ENCODE measurements around the gene PLSCR2. TPM values are rescaled to one million over a fixed set of nuclear protein-coding genes. Genes with fewer than 3 reads are reported as not detected.

PLSCR2 gene
- total RNA-seq, 4 donors from 2014 or later: 1.3 TPM; not detected in 3

DNA sequence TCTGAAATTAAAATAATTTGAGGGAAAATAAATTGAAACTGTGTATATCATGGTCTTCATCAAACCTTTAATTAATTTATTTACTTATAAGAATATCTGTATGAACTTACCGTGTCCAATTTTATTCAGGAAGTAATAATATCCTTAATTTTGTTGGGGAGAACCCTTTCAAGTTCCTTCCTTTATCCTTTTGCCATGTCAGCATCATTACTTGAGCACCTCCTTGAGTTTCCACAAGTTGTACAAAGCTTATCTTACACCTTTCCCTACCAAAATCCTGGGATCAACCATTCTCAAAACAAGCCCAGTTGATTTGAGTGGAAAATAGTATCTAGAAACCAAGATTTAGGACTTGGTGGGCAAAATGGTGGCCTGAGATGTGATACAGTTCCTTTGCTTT lies 37.3 kb downstream of the PLSCR2 start:
- Histone ChIP-seq H3K4me3 (no peak overlapping the region), H3K27me3 (no peaks in the 10 kb centered on the region), H3K36me3 (no peaks in the 10 kb centered on the region), H3K9me3 (peaks cover 0 to 6% (median 0%) of the 10 kb centered on the region in 3 donors), H3K4me1 (no peaks in the 10 kb centered on the region), H3K27ac (no peak overlapping the region)
- ATAC-seq: no peak
- 95% methylated on average over 1 of the region's 1 CpG; no CpG with 5 or more reads in 1 of the 2 donors for WGBS, 2 donors (ENCODE audit: low coverage in 1 of 2)
- TF ChIP-seq, protein P1, sequence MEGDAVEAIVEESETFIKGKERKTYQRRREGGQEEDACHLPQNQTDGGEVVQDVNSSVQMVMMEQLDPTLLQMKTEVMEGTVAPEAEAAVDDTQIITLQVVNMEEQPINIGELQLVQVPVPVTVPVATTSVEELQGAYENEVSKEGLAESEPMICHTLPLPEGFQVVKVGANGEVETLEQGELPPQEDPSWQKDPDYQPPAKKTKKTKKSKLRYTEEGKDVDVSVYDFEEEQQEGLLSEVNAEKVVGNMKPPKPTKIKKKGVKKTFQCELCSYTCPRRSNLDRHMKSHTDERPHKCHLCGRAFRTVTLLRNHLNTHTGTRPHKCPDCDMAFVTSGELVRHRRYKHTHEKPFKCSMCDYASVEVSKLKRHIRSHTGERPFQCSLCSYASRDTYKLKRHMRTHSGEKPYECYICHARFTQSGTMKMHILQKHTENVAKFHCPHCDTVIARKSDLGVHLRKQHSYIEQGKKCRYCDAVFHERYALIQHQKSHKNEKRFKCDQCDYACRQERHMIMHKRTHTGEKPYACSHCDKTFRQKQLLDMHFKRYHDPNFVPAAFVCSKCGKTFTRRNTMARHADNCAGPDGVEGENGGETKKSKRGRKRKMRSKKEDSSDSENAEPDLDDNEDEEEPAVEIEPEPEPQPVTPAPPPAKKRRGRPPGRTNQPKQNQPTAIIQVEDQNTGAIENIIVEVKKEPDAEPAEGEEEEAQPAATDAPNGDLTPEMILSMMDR (IDR thresholded peaks at IDR 0.05): no peak
- TF ChIP-seq POLR2AphosphoS5 (IDR thresholded peaks at IDR 0.05) (no peak), EP300 (IDR thresholded peaks at IDR 0.05) (no peak), POLR2A (IDR thresholded peaks at IDR 0.05) (no peak)

DNA sequence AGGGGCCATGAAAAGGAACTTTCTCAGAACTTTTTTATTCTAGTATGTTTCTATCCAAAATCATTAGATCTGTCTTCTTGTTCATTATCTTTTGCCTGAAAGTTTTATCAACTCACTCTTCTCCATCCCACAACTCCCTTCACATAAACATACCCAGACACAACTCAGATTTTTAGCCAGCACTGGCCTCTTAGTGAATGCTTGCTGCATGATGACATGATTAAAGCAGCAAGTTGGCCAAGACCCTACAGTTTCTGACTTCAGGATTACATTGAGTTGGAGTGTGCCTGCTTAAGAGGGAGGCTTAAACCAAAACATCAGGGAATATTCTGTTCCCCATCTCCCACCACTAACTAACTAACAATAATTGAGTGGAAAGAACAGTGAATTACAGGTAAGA lies 38.1 kb downstream of the PLSCR2 start:
- ATAC-seq: no peak
- H3K9me3 ChIP-seq: peaks cover 0 to 6% (median 0%) of the 10 kb centered on the region in 3 donors
- no peak overlapping the region for H3K4me3 ChIP-seq
- no peaks in the 10 kb centered on the region for H3K36me3 ChIP-seq
- TF ChIP-seq POLR2AphosphoS5 (IDR thresholded peaks at IDR 0.05): no peak
- TF ChIP-seq EP300 (IDR thresholded peaks at IDR 0.05): no peak
- TF ChIP-seq, protein P1 (IDR thresholded peaks at IDR 0.05): no peak
- no peak for TF ChIP-seq POLR2A (IDR thresholded peaks at IDR 0.05)
- H3K27ac ChIP-seq: no peak overlapping the region
- no peaks in the 10 kb centered on the region for H3K27me3 ChIP-seq
- no peaks in the 10 kb centered on the region for H3K4me1 ChIP-seq

DNA sequence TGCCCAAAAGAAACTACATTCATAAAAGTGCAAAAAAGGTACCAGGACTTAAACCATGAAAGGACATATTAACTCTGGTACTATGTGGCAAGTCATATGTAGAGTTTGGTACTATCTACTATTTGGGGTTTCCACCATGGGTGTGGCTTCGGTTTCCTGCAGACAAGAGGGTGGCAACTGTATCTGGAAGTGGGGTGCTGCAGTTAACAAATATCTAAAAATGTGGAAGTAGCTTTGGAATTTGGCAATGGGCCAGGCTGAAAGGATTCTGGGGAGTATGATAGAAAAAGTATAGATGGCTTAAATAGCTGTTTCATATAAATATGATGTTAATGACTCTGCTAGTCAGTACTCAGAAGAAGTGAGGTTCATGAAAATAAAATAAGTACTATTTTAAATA lies 44.0 kb downstream of the PLSCR2 start:
- Histone ChIP-seq H3K36me3 (no peaks in the 10 kb centered on the region), H3K27me3 (no peaks in the 10 kb centered on the region), H3K27ac (no peak overlapping the region), H3K4me3 (no peak overlapping the region), H3K4me1 (no peaks in the 10 kb centered on the region), H3K9me3 (peaks cover 0 to 6% (median 0%) of the 10 kb centered on the region in 3 donors)
- ATAC-seq: no peak
- 83 to 86% methylated on average over 1 of the region's 1 CpG for WGBS, 2 donors (ENCODE audit: low coverage in 1 of 2)
- TF ChIP-seq, protein P1 (IDR thresholded peaks at IDR 0.05): no peak
- TF ChIP-seq POLR2AphosphoS5 (IDR thresholded peaks at IDR 0.05): no peak
- no peak for TF ChIP-seq EP300 (IDR thresholded peaks at IDR 0.05)
- TF ChIP-seq POLR2A (IDR thresholded peaks at IDR 0.05): no peak

DNA sequence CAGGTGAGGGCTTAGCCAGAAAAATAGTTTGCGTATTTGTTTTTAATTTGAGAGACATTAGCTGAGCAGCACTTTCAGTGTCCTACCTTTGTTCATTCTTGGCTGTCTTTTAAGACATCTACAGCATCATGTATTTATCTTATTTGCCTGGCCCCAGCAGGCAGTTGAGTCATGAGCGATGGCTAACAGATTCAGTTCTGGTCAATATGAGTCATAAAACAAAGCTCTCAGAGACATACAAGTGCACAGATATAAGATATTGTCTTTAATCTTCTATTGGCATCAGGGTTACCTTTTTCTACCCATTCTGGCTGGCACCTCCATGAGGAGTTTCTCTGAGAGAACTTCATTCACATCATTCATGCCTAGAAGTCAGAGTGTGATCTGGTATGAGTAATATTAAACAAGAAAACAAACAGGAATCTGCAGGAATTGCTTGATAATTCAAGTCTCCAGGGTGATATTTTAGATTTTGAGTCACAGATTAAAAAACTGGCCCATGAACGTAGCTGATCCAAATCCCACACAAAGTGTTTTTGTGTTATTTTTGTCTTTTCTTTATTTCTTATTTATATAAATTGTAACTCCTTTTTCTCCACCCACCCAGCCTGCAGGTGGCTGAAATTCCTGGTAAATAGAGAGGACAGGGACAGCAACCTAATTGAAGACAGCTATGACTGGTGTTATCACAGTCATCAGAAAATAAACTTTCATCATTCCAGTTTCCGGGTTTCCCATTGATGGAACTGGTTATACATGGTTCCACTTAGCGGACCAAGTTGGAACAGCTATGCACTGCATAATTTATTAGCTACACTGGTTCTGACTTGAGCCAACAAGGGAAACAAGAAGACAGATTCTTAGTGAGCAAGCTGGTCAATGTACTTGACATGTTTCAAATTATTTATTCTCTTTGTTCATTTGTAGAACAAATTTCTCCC lies 47.3 kb downstream of the PLSCR2 start:
- Histone ChIP-seq H3K27ac (no peak overlapping the region), H3K4me3 (no peak overlapping the region)
- TF ChIP-seq EP300 (IDR thresholded peaks at IDR 0.05) (no peak), POLR2AphosphoS5 (IDR thresholded peaks at IDR 0.05) (no peak), POLR2A (IDR thresholded peaks at IDR 0.05) (no peak)
- TF ChIP-seq, protein P1 (IDR thresholded peaks at IDR 0.05): no peak

DNA sequence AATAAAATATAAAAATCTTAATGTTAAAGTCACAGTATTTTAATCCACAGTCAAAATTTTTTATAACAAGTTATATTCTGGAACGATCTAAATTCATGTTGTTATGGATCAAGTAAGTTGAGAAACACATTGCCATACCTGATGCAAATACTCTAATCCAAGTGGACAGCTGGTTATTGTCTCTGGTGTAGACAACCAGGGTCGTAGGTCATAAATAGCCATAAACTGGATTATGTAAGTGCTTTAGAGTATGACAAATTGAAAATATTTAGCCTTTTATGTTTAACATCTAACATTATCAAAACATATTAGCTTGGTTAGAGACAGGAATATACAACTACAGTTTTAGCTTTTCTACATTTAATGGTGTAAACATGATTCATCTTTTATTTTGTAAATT lies 53.0 kb downstream of the PLSCR2 start:
- Histone ChIP-seq H3K27me3 (no peaks in the 10 kb centered on the region), H3K9me3 (peaks cover 0 to 18% (median 0%) of the 10 kb centered on the region in 3 donors), H3K4me1 (no peaks in the 10 kb centered on the region), H3K4me3 (no peak overlapping the region), H3K27ac (no peak overlapping the region), H3K36me3 (no peaks in the 10 kb centered on the region)
- TF ChIP-seq EP300 (IDR thresholded peaks at IDR 0.05) (no peak), POLR2A (IDR thresholded peaks at IDR 0.05) (no peak), POLR2AphosphoS5 (IDR thresholded peaks at IDR 0.05) (no peak)
- TF ChIP-seq, protein P1 (IDR thresholded peaks at IDR 0.05): no peak
- no peak for ATAC-seq
- 30 to 48% methylated on average over 2 of the region's 2 CpGs for WGBS, 2 donors (ENCODE audit: low coverage in 1 of 2)

More for the DNA sequence above, 47.3 kb downstream of the PLSCR2 start:
- ATAC-seq: no peak
- no peaks in the 10 kb centered on the region for H3K9me3 ChIP-seq
- no peaks in the 10 kb centered on the region for H3K36me3 ChIP-seq
- no peaks in the 10 kb centered on the region for H3K4me1 ChIP-seq
- WGBS, 2 donors (ENCODE audit: low coverage in 1 of 2): 51% methylated on average over 5 of the region's 5 CpGs
- H3K27me3 ChIP-seq: no peaks in the 10 kb centered on the region
